GM18505 (cell line): ENCODE data around the gene LIM2.

Experiments used
- ATAC-seq: cut with Tn5 transposase; IDR thresholded peaks from one replicate; pipeline ENCODE4 v1.9.1; 2021; ENCODE audit not compliant: unreplicated experiment
- POLR2A ChIP-seq: IDR thresholded peaks from 4 replicates; pipeline ENCODE4 v1.6.1; 2011; ENCODE audit warnings: borderline replicate concordance; ENCODE audit not compliant: insufficient read depth, insufficient read length; ENCODE audit errors: extremely low read depth

LIM2 gene

DNA sequence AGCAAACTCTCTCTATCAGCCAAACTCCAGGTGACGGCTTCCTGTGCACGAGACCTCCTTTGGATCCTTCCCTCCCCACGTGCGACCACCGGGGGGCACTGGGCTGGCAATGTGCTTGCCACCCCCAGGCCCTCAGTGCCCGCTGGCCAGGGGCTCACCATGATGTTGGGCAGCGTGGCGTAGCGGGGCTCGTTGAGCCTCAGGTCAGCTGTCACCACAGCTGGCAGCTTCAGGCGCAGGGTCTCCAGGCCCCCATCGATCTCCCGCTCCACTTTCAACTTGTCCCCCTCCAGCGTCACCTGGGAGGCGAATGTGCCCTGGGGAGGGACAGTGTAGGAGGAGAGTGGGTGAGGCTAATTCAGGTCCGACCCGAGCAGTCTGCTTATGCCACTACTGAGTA lies 41.0 kb downstream of the LIM2 start:
- no peak for TF ChIP-seq POLR2A
- ATAC-seq = no peak

DNA sequence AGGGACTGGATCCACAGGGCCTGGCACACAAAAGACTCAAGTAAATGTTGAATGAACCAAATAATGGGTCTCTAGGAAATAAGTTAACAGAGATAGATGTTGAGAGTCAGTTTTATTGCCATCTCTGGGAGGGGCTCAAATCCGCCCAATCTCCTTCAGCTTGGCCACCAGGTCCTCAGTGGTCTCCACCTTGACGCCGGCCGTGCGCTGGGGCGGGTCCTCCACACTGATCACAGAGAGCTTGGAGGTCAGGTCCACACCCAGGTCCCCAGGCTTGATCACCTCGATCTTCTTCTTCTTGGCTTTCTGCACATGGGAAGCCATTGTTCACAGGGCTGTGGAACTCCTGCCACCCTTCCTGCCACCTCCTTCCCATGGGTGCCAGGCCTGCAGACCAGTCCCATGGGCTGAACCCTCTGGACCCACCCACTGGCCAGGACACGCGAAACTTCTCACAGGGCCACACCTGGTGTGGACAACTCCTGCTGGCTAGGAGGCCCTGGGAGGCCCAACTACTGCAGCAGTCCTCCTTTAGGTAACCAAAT lies 42.6 kb downstream of the LIM2 start:
- ATAC-seq = no peak
- no peak for TF ChIP-seq POLR2A

DNA sequence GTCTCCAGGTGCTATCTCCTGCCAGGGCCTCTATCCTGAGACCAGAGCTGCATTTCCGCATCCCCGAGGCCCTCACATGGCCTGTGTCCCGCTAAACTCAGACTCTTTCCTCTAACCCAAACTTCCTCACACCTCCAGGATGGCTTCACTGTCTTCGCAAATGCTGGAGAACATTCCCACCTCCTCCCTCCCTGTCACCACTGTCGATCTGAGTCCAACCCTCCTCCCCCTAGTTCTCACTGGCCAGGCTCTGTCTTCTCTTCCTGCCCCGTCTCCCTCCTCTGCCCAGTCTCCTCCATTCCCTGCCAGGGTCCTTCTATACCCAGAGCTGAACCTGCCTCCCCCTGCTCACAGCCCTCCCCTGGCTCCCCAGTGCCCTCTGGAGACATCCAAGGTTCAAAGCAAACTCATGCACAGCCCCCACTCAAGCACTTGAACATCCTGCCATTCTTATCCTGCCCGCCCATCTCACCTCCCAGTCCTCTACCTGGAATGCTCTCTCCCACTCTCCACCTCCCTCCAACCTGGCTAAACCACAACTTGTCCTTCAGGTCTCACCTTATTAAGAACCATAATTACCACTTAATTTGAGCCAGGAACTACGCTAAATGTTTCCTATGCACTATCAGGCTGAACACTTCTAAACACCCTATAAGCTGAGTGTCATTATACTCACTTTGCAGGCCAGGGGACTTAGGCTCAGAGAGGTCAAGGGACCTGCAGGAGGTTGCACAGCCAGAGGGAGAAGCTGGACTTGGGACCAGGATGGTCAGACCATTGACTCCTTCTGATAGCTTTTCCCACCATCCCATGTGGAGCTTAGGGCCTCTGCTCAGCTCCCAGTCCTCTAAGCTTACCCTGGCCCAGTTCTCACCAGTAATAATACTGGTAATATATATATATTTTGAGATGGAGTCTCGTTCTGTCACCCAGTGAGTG lies 44.9 kb downstream of the LIM2 start:
- no peak for TF ChIP-seq POLR2A
- ATAC-seq = no peak

DNA sequence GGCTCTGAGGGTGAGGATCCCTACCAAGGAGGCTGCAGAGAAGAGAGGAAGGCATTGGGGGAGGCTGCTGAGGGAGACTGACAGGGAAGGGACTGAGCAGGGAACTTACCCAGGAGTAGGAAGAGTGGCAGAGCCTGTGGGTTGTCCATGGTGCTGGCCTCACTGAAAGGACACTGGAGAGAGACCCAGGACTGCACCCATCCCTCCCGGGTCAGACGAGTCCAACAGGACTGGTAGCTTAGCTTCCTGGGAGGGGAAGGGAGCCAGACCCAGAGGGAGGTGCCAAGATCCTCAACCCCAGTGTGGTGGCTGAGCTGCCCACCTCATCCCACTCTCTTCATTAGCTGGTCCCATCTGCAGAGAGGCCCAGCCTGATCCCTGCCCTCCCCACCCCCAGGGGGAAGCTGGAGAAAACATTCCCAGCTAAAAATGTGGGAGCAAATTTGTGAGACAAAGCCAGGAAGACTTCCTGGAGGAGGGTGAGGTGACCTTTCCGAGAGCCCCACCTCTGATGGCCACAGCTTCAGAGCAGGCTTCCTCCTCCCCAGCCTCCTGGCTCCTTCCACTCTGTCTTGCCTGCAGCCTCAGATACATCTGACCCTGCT lies 45.7 kb downstream of the LIM2 start, which contains the start of gene VSIG10L:
VSIG10L (minus strand) TSS at position 164 of the 605 bp plus-strand sequence; CDS start at position 149, 15 bp downstream.
- ATAC-seq = no peak
- no peak for TF ChIP-seq POLR2A

DNA sequence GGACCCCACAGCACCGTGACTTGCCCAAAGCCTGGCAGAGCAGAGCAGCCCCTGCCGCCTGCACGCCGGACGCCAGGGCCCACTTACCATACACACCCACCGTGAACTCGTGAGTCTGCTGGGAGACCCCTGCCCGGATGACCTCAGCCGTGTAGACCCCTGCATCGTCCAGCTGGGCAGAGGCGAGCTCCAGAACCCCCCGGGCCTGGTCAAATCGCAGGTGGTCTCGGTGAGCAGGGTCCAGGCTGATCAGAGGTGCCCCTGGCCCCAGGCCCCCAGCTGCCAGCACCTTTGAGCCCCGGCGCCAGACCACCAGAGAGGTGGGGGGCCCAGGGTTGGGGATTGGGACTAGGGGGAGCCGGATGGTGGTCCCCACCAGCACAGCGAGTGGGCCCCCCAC lies 46.7 kb downstream of the LIM2 start:
- no peak for ATAC-seq
- TF ChIP-seq POLR2A = no peak

DNA sequence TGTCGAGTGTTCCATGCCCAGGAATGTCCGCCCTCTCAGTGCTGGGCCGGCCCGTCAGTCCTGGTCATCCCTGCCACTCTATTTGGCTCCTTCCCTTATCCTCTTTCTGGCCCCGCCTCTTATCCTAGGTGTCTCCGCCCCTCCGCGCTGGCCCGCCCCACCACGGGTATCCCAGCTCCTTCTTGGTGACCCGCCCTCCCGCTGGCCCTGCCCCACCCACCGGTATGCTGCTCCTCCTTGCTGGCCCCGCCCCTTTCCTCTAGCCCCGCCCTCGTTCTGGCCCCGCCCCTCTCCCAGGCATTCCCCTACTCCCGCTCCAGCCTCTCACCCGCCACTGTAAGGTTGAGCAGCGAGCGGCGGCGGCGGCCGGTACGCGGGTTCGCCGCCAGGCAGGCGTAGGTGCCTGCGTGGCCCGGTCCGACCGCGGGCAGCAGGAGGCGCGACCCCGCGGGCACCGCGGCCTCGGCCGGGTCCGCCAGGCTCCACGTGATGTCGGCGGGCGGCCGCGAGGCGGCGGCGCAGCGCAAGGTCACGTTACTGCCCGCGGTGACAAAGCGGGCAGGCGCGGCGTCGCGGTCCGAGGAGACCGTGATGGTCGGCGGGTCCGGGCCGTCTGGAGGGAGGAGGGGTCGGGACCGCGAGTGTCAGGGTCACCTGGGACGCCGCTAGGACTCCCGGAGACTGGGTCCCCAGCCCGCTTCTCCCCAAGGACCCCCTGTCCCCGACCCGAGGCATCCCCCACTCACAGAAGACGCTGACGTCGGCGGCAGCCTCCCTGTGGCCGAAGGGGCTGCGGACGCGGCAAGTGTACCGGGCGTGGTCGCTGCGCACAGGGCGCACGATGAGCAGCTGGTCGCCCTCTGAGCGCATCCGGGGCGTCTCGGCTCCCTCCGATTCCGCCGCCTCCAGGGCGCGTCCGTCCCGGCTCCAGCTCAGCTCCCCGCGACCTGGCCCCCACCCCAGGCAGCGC lies 47.8 kb downstream of the LIM2 start:
- peak; percentile 51 for ATAC-seq

DNA sequence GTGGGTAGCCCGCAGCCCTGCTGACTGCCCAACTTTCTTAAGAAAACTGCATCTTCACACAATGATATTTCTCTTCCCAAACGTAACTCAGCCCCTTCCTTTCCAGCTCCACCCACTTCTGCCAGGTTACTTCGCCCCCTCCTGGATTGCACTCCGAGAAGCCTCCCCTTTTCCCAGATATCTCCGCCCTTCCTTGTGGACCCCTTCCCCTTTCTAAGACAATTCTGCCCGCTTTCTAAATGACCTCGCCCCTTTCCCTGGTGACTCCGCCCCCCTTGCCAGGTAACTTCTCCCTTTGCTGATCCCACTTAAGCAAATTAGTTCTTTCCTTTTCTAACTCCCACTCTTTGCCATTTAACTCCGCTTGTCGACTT lies 48.5 kb downstream of the LIM2 start:
- no peak for TF ChIP-seq POLR2A
- ATAC-seq = peak; percentile 3

More for the DNA sequence above, 47.8 kb downstream of the LIM2 start:
- TF ChIP-seq POLR2A = peak; percentile 67

DNA sequence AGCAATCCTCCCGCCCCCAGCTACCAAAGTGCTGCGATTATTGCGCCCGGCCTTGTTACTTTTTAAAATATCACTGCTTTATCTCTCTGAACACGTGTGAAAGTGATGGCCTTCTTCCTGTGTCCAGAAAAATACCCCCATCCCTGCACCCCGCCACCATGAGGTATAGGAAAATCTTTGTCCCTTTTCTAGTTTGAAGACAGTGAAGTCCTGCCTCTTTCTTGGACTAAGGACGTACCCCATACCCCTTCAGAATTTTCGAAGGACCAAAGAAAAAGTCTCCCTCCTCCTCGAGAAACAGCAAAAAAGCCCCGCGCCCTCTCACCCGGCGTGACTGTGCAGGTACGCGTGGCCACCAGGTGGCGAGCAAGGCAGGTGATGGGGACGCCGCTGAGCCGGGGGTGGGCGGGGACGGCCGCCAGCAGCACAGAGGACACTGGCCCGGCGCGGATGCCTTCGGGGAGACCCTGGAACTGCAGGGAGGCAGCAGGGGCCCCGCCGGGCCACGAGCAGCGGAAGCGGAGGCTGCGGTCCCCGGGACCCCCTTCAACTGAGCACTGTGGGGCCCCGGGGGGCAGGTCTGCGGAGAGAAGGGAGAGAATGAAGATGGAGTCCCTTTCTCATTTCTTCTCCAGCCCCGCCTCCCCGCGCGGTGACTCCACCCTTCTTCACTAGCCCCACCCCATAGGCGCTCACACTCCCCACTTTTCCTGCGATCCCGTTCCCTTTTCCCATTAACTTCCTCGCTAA lies 49.0 kb downstream of the LIM2 start:
- no peak for TF ChIP-seq POLR2A
- ATAC-seq = peak; percentile 52

DNA sequence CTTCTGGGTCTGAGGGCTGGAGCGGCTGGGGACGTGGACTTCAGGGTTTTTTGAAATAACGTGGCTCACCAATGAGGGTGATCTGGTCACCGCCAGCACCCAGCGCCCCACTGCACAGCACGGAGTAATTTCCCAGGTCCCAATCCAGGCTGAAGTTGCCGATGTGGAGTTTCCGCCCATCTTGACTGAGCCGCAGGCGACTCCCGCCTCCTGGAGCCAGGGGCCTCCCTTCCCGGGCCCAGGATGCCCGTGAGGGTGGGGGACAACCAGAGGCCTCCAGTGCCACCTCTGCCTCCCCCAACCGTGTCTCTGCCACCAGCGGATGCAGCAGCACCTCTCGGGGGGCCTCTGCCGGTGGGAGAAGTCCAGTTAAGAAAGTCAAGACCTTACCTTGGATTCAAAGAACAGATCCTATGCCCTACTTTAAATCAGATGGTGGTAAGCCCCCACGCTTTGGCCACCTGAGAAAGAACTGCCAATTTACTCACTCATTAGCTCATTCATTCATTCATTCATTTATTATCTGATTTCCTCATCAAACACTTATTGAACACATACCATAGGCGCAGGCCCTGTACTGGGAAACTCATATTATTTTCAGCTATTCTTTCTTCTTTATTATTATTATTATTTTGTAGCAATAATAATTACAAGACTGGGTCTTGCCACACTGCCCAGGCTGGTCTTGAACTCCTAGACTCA lies 49.8 kb downstream of the LIM2 start:
- no peak for ATAC-seq
- TF ChIP-seq POLR2A = no peak

DNA sequence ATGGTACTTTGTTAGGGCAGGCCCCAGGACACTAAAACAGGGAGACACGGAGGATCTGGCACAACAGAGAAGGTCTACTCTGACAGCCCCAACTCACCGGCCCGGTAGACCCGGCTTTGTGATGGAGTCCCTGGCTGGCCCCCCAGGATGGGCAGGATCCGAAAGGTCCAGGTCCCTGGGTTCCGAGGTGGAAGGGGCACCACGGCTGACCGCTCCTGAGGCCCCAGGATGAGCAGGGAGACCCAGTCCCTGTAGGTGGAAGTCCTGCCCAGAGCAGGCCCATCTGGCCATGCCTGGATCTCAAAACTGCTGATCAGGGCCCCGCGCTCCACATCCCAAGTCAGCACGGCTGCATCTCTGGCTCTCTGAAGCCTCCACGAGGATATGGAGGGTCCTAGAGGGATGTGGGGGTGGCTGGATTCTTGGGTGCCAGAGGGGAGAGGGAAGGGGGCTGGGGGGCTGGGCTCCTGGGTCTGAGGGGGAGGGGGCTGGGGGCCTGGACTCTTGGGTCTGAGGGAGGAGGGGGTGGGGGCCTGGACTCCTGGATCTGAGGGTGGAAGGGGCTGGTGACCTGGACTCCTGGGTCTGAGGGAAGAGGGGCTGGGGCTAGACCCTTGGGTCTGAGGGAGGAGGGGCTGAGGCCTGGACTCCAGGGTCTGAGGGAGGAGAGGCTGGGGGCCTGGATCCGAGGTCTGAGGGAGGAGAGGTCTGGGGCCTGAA lies 50.5 kb downstream of the LIM2 start:
- no peak for ATAC-seq
- TF ChIP-seq POLR2A = no peak

DNA sequence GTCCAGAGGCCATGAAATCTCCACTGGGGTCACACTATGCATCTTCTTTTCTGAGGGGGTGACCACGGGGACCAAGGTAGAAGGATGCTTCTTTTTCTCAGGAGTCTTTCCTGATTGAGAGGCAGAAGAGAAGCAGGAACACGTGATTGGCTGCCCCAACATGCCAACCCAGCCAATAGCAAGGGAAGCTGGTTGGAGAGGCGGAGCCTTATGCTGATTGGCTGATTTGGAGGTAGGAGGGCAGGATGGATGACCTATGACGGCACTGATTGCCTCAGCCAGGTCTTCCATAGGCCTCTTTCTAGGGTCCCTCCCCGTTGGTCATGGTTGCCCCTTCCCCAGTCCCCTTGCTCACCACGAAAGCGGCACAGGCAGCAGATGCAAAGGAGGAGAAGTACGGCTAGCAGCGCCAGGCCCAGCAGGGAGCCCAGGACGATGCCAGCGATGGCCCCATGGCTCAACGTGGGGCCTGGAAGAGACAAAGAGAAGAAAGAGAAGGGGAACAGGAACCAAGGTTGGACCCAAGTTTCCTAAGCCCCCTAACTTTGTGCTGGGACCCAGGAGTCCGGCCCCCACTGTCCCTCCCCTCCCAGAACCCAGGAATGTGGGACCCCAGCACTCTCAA lies 53.8 kb downstream of the LIM2 start:
- no peak for TF ChIP-seq POLR2A
- ATAC-seq = no peak

DNA sequence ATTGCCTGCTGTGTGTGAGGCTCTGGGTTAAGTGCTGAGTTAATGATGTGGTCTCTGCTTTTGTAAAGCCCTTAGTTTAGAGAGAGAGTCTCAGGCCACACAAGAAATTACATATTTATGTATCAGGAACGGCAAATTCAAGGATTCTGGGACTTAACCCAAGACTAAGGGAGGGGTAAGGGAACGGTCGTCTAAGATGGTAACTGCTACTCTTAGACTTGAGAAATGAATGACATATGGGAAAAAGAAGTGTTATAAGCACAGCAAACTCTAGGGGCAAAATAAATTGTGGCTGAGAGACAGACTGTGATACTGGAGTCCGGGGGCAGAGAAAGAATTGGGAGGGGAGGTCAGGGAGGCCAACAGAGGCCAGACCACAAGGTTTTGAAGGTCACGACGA lies 56.1 kb downstream of the LIM2 start:
- no peak for TF ChIP-seq POLR2A
- ATAC-seq = no peak
